CD8-positive, alpha-beta memory T cell (primary cell): Measurements from ENCODE around the gene CMTM1. TPM values are rescaled to one million over a fixed set of nuclear protein-coding genes. Genes with fewer than 3 reads are reported as not detected.

Experiments
- CTCF ChIA-PET: fragments of 350-600 bp; sonication (Branson Sonifier 250); formaldehyde crosslinking; loops from one replicate; lab custom pipeline; 2021; ENCODE audit warnings: antibody characterized with exemption; lab: Charles Lee
- POLR2A ChIA-PET: fragments of 350-600 bp; sonication (Branson Sonifier 250); formaldehyde crosslinking; loops from one replicate; lab custom pipeline; 2021; ENCODE audit warnings: antibody characterized with exemption; lab: Charles Lee
- DNase-seq, 5 donors: peaks; one replicate each; pipeline versions ENCODE4 v3.0.0 to v3.0.0-alpha.2; 2020 to 2022; ENCODE audit warnings: mixed read lengths in 1 of 5
- H3K27ac ChIP-seq: one replicate; pipeline ENCODE4 v1.7.0; 2013; ENCODE audit warnings: low read depth, mild to moderate bottlenecking, low read length, moderate library complexity
- H3K27me3 ChIP-seq: 2 replicates; pipeline ENCODE4 v1.7.0; 2013; ENCODE audit warnings: low read length, mild to moderate bottlenecking; ENCODE audit not compliant: insufficient read depth, poor library complexity, severe bottlenecking
- H3K36me3 ChIP-seq: 2 replicates; pipeline ENCODE4 v1.7.0; 2013; ENCODE audit warnings: mild to moderate bottlenecking, low read length, moderate library complexity; ENCODE audit not compliant: insufficient read depth
- H3K4me1 ChIP-seq: 2 replicates; pipeline ENCODE4 v1.7.0; 2013; ENCODE audit warnings: mild to moderate bottlenecking, low read length, moderate library complexity; ENCODE audit not compliant: insufficient read depth
- H3K4me3 ChIP-seq: 2 replicates; pipeline ENCODE4 v1.7.0; 2013; ENCODE audit warnings: mild to moderate bottlenecking, low read length
- H3K9me3 ChIP-seq: 2 replicates; pipeline ENCODE4 v1.7.0; 2013; ENCODE audit warnings: mild to moderate bottlenecking, low read length
- H3K27ac Mint-ChIP-seq, 8 donors: one replicate each; pipeline ENCODE4 v1.8.0; 2020 to 2021; ENCODE audit warnings: mixed read lengths in 8 of 8, mild to moderate bottlenecking in 6 of 8, inconsistent platforms in 3 of 8, moderate library complexity in 3 of 8
- H3K27me3 Mint-ChIP-seq, 2 donors: one replicate each; pipeline ENCODE4 v1.8.0; 2020 to 2021; ENCODE audit warnings: mixed read lengths in 2 of 2, mild to moderate bottlenecking in 1 of 2, moderate library complexity in 1 of 2
- H3K36me3 Mint-ChIP-seq, 3 donors: one replicate each; pipeline ENCODE4 v1.8.0; 2020 to 2021; ENCODE audit warnings: mixed read lengths in 3 of 3, inconsistent platforms in 1 of 3, mild to moderate bottlenecking in 1 of 3
- H3K4me1 Mint-ChIP-seq, 3 donors: one replicate each; pipeline ENCODE4 v1.8.0; 2020 to 2021; ENCODE audit warnings: mixed read lengths in 3 of 3, inconsistent platforms in 1 of 3, mild to moderate bottlenecking in 1 of 3
- H3K4me3 Mint-ChIP-seq, 7 donors: one replicate each; pipeline ENCODE4 v1.8.0; 2020 to 2021; ENCODE audit warnings: mixed read lengths in 7 of 7, mild to moderate bottlenecking in 6 of 7, moderate library complexity in 4 of 7, inconsistent platforms in 2 of 7
- H3K9me3 Mint-ChIP-seq, 5 donors: one replicate each; pipeline ENCODE4 v1.8.0; 2020 to 2022; ENCODE audit warnings: mixed read lengths in 5 of 5, mild to moderate bottlenecking in 3 of 5, moderate library complexity in 2 of 5, inconsistent platforms in 1 of 5
- polyA plus RNA-seq: library from polyadenylated mRNA; unstranded; fragments of 300-500 nt; fragmentation: Illumina TruSeq; gene quantifications from one replicate; pipeline ENCODE4 v1.2.3, GENCODE V29; 2021
- total RNA-seq, 2 experiments: library from RNA; stranded (reverse); gene quantifications; one replicate each; pipeline ENCODE4 v1.2.3, GENCODE V29; 2021

The CMTM1 gene
- total and polyA plus RNA-seq, 3 experiments from 2014 or later, result 1.2 to 8.6 (median 8.2) TPM

- H3K27ac Mint-ChIP-seq, result no peak overlapping the region
- no peaks in the 10 kb centered on the region for H3K36me3 Mint-ChIP-seq
- peaks cover 17 to 54% (median 25%) of the 10 kb centered on the region in 3 donors for H3K4me1 Mint-ChIP-seq
- Histone ChIP-seq H3K4me3 (no peak overlapping the region), H3K27ac (no peak overlapping the region), H3K27me3 (no peaks in the 10 kb centered on the region), H3K9me3 (no peaks in the 10 kb centered on the region), H3K4me1 (no peaks in the 10 kb centered on the region), H3K36me3 (no peaks in the 10 kb centered on the region)
- DNase-seq, result no peak
- CTCF ChIA-PET, result interaction anchor here (1.0 to 1.7 kb wide), 3 partner anchors 11 to 33 kb away, joined by 3 to 4 read pairs (median 3); partner anchors contain the start of gene CKLF
- H3K27me3 Mint-ChIP-seq, result peaks cover 4 to 13% of the 10 kb centered on the region in 2 donors
- POLR2A ChIA-PET, result no interaction called here
- H3K4me3 Mint-ChIP-seq, result no peak overlapping the region
- H3K9me3 Mint-ChIP-seq, result no peaks in the 10 kb centered on the region
Measured at GRCh38 chr16:66576296-66576695, 10.1 kb downstream of the CMTM1 start.

- CTCF ChIA-PET, result interaction anchor here (0.6 to 3.5 kb wide), 10 partner anchors 9 to 172 kb away, joined by 3 to 15 read pairs (median 4); no protein-coding TSS in a partner anchor
- Mint-ChIP-seq H3K27me3 (peaks cover 4 to 13% of the 10 kb centered on the region in 2 donors), H3K9me3 (no peaks in the 10 kb centered on the region), H3K4me3 (peak within 1 kb of the TSS; percentile 65 to 89 (median 75)), H3K36me3 (no peaks in the 10 kb centered on the region), H3K27ac (peak within 1 kb of the TSS in 3 of 8 donors; percentile 14 to 82 (median 58)), H3K4me1 (peaks cover 14 to 38% (median 15%) of the 10 kb centered on the region in 3 donors)
- no peak within 1 kb of the TSS for H3K27ac ChIP-seq
- no peaks in the 10 kb centered on the region for H3K27me3 ChIP-seq
- peak in 2 of 5 donors; percentile 11 to 21 for DNase-seq
- no peaks in the 10 kb centered on the region for H3K4me1 ChIP-seq
- POLR2A ChIA-PET, result interaction anchor here (0.6 to 1.0 kb wide), 2 partner anchors 9 to 25 kb away, joined by 3 read pairs; partner anchors contain the start of gene CMTM3
- H3K36me3 ChIP-seq, result no peaks in the 10 kb centered on the region
- H3K4me3 ChIP-seq, result peak within 1 kb of the TSS; percentile 44
- H3K9me3 ChIP-seq, result no peaks in the 10 kb centered on the region
Measured at GRCh38 chr16:66578651-66579531, 12.7 kb downstream of the CMTM1 start, which contains the start of gene CMTM2. Gene CMTM2, plus strand, starts transcription at chr16:66579463. Its CDS starts 145 bp downstream, at chr16:66579608.

DNA sequence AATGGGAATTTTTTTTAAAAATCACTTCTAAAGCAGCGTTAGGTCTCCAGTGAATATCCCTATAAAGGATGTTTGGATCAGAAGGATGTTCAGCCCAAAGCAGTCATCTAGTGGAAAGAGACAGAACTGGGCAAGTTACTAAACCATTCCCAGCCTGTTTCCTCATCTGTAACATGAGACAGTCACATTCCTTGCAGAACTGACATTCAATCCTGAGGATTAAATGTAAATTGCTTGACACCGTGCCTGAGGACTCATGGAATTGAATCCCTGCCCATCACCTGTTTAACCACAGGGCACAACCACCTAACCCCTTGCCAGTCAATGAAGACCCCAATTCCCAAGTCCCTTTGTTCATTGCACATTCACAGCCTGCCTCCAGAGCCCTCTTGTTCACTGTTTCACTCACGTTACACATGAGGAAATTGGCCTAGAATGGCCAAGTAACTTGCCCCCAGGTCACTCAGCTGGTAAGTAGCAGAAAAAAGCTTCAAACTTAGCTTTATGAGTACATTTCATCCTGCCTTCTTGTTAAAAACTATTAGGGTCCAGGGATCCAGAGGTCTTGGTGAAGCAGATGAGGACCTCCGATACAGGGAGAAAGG, 14.5 kb downstream of the CMTM1 start:
- no peaks in the 10 kb centered on the region for H3K9me3 ChIP-seq
- CTCF ChIA-PET, result interaction anchor here (0.8 to 1.7 kb wide), 4 partner anchors 8 to 174 kb away, joined by 3 to 4 read pairs (median 4); no protein-coding TSS in a partner anchor
- H3K4me1 ChIP-seq, result no peaks in the 10 kb centered on the region
- Mint-ChIP-seq H3K36me3 (no peaks in the 10 kb centered on the region), H3K4me3 (peak overlapping the region in 4 of 7 donors; percentile 44 to 82 (median 64)), H3K27ac (peak overlapping the region in 1 of 8 donors; percentile 44), H3K9me3 (no peaks in the 10 kb centered on the region), H3K27me3 (peaks cover 4 to 13% of the 10 kb centered on the region in 2 donors), H3K4me1 (peaks cover 14 to 27% (median 15%) of the 10 kb centered on the region in 3 donors)
- no peaks in the 10 kb centered on the region for H3K27me3 ChIP-seq
- no peak overlapping the region for H3K27ac ChIP-seq
- no peaks in the 10 kb centered on the region for H3K36me3 ChIP-seq
- POLR2A ChIA-PET, result no interaction called here
- no peak for DNase-seq
- H3K4me3 ChIP-seq, result no peak overlapping the region

DNA sequence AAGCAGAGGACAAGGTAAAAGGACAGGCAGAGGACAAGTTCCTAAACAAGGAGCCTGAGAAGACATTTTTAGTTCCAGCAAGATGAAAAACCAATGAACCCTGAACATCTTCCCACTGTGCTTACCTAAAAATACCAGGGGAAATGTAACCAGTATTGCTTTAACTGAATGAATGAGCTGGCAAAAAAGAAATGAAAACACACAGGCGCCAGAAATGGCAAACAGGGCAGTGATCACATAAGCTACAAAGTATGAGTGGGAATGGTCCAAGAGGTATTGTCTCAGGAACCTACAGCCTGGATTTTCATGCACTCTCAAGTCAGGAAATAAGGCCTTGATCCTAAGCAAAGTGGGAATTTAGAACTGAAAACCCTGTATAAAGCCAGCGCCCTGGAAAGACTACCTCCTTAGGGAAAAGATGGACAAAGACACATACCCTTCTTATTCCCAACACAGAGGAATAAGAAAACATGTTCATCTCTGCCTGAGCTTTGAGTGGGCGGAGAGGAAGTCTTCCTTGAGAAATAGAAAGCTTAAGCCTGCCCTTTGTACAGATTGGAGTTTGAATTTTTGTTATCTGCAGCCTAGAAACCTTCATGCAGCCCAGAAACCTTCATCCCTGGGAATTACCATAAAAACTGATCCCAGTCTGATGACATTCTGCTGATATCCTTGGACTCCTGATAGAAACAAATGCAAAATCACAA, 15.2 kb downstream of the CMTM1 start:
- H3K4me1 ChIP-seq, result no peaks in the 10 kb centered on the region
- peak overlapping the region in 1 of 8 donors; percentile 44 for H3K27ac Mint-ChIP-seq
- peaks cover 4 to 13% of the 10 kb centered on the region in 2 donors for H3K27me3 Mint-ChIP-seq
- ChIA-PET CTCF (interaction anchor here (0.8 to 1.2 kb wide), 2 partner anchors 8 to 18 kb away, joined by 3 to 4 read pairs; no protein-coding TSS in a partner anchor), POLR2A (no interaction called here)
- no peaks in the 10 kb centered on the region for H3K9me3 Mint-ChIP-seq
- H3K27ac ChIP-seq, result no peak overlapping the region
- H3K27me3 ChIP-seq, result no peaks in the 10 kb centered on the region
- H3K36me3 Mint-ChIP-seq, result no peaks in the 10 kb centered on the region
- H3K36me3 ChIP-seq, result no peaks in the 10 kb centered on the region
- no peak overlapping the region for H3K4me3 ChIP-seq
- H3K4me1 Mint-ChIP-seq, result peaks cover 14 to 27% (median 15%) of the 10 kb centered on the region in 3 donors
- no peak overlapping the region for H3K4me3 Mint-ChIP-seq
- H3K9me3 ChIP-seq, result no peaks in the 10 kb centered on the region
- no peak for DNase-seq

GRCh38 chr16:66585481-66586239, 19.4 kb downstream of the CMTM1 start:
- Histone ChIP-seq H3K27ac (no peak overlapping the region), H3K4me1 (peaks cover 17% of the 10 kb centered on the region), H3K27me3 (no peaks in the 10 kb centered on the region), H3K4me3 (no peak overlapping the region), H3K36me3 (no peaks in the 10 kb centered on the region), H3K9me3 (no peaks in the 10 kb centered on the region)
- no peak for DNase-seq
- Mint-ChIP-seq H3K36me3 (peaks cover 0 to 3% (median 0%) of the 10 kb centered on the region in 3 donors), H3K4me1 (peaks cover 15 to 21% (median 15%) of the 10 kb centered on the region in 3 donors), H3K27me3 (peaks cover 3 to 5% of the 10 kb centered on the region in 2 donors), H3K27ac (peak overlapping the region in 2 of 8 donors; percentile 52 to 61), H3K4me3 (no peak overlapping the region), H3K9me3 (no peaks in the 10 kb centered on the region)
- ChIA-PET CTCF (interaction anchor here (1.5 kb wide), 1 partner anchor 18 kb away, joined by 5 read pairs; the partner anchor contains the start of gene CMTM3), POLR2A (no interaction called here)

DNA sequence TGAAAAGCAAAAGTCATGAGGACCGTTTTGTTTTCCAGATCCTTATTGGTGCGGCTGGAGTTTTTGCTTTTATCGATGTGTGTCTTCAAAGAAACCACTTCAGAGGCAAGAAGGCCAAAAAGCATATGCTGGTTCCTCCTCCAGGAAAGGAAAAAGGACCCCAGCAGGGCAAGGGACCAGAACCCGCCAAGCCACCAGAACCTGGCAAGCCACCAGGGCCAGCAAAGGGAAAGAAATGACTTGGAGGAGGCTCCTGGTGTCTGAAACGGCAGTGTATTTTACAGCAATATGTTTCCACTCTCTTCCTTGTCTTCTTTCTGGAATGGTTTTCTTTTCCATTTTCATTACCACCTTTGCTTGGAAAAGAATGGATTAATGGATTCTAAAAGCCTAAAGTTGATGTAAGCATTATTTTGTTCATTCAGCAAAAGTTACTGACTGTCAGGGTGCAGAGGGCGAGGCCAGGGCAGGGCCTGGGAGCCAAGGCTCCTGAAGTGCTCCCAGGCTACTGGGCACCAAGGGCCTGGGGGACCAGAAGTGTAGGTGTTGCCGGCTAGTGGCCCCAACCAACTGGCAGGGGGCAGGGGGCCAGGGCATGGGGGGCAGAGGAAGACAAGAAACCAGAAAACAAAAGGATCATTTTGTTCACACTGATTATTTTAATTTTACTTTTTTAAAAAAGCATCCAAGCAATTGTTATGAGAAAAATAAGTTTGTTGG, 21.8 kb downstream of the CMTM1 start:
- H3K4me1 ChIP-seq, result peaks cover 20% of the 10 kb centered on the region
- Mint-ChIP-seq H3K9me3 (no peaks in the 10 kb centered on the region), H3K4me3 (no peak overlapping the region), H3K27ac (peak overlapping the region in 3 of 8 donors; percentile 47 to 73 (median 54)), H3K27me3 (peaks cover 0 to 3% of the 10 kb centered on the region in 2 donors), H3K36me3 (peaks cover 0 to 3% (median 0%) of the 10 kb centered on the region in 3 donors), H3K4me1 (peaks cover 17 to 21% (median 20%) of the 10 kb centered on the region in 3 donors)
- POLR2A ChIA-PET, result interaction anchor here (1.1 kb wide), 1 partner anchor 65 kb away, joined by 4 read pairs; no protein-coding TSS in a partner anchor
- no peak overlapping the region for H3K4me3 ChIP-seq
- DNase-seq, result no peak
- CTCF ChIA-PET, result interaction anchor here (1.8 to 3.1 kb wide), 8 partner anchors 10 to 182 kb away, joined by 9 to 62 read pairs (median 24); partner anchors contain the start of genes CMTM2 and CMTM3
- H3K27ac ChIP-seq, result no peak overlapping the region
- H3K9me3 ChIP-seq, result no peaks in the 10 kb centered on the region
- H3K36me3 ChIP-seq, result no peaks in the 10 kb centered on the region
- H3K27me3 ChIP-seq, result no peaks in the 10 kb centered on the region
